Esophagus muscularis mucosa (tissue), 4 donors: ENCODE results near the gene ADCY5.
A peak's percentile ranks its signal among the peaks of the same experiment; 100 is the strongest.

Experiments used
- CTCF ChIP-seq, 3 experiments: fragments of 200-600 bp in 2 of 3; fragments of 450-650 bp in 1 of 3; sonication (generic) in 2 of 3; IDR thresholded peaks; one replicate each; pipeline ENCODE4 v1.5.1; 2017 to 2019; ENCODE audit warnings: antibody characterized with exemption in 3 of 3, mild to moderate bottlenecking in 2 of 3, moderate library complexity in 1 of 3
- EP300 ChIP-seq: sonication (generic); formaldehyde crosslinking; IDR thresholded peaks from one replicate; pipeline ENCODE4 v1.6.1; 2017; ENCODE audit warnings: antibody characterized with exemption
- POLR2A ChIP-seq: fragments of 450-650 bp; IDR thresholded peaks from one replicate; pipeline ENCODE4 v1.6.1; 2017; ENCODE audit warnings: antibody characterized with exemption, moderate library complexity, mild to moderate bottlenecking, low read depth
- POLR2AphosphoS5 ChIP-seq, 2 donors: sonication (generic); formaldehyde crosslinking; IDR thresholded peaks; one replicate each; pipeline ENCODE4 v1.6.1; 2017; ENCODE audit warnings: antibody characterized with exemption in 2 of 2

DNA sequence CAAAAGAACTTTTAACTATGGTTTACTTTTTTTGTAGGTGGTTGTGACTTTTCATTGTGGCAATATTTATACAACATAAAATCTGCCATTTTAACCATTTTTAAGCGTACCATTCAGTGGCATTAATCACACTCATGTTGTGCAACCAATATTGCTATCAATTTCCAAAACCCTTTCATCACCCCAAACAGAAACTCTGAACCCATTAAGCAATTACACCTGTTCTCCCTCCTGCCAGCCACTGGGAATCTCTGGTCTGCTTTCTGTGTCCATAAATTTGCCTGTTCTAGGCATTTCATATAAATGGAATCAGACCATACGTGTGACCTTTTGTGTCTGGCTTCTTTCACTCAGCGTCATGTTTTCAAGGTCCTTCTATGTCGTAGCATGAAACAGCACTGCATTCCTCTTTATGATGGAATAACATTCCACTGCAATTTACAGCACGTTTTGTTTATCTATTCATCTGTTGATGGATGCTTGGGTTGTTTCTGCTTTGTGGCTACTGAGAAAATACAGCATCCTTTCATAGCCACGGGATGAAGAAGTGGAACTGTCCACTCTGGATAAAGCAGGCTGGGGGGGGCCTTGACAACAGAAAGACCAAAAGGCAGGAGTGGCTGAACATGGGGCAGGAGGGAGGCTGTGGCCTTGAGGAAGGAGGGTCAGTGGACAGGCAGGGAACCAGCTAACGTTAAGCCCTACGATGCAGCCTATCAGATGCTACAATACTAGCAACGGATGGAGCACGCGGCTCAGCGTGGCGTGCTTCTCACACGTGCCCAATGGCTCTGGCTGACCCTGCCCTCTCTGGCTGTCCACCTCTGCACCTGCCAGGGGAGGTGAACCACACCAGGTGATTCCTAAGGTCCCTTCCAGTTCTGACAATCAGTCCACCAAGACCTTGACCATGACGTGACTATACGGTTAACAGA lies 136.3 kb downstream of the ADCY5 start:
- no peak for TF ChIP-seq EP300
- TF ChIP-seq CTCF (IDR thresholded peaks at IDR 0.05): no peak
- peak in 1 of 2 donors; percentile 49 for TF ChIP-seq POLR2AphosphoS5 (IDR thresholded peaks at IDR 0.05)
- TF ChIP-seq POLR2A: no peak
